Retinal pigment epithelial cell (primary cell): ENCODE data around the gene IQCF5.

Source experiments
- DNase-seq: peaks from one replicate; pipeline ENCODE4 v3.0.0-alpha.2; 2010; ENCODE audit warnings: low read depth
- H3K4me3 ChIP-seq: 2 replicates; pipeline ENCODE4 v1.5.1; 2011; ENCODE audit warnings: mild to moderate bottlenecking, low read length, control low read depth, moderate library complexity
- TF ChIP-seq, protein P1 (sequence below): conservative IDR thresholded peaks from 2 replicates; pipeline ENCODE4 v1.5.1; 2011; ENCODE audit warnings: low read depth, low read length, control low read depth, inconsistent platforms

Gene IQCF5

DNA sequence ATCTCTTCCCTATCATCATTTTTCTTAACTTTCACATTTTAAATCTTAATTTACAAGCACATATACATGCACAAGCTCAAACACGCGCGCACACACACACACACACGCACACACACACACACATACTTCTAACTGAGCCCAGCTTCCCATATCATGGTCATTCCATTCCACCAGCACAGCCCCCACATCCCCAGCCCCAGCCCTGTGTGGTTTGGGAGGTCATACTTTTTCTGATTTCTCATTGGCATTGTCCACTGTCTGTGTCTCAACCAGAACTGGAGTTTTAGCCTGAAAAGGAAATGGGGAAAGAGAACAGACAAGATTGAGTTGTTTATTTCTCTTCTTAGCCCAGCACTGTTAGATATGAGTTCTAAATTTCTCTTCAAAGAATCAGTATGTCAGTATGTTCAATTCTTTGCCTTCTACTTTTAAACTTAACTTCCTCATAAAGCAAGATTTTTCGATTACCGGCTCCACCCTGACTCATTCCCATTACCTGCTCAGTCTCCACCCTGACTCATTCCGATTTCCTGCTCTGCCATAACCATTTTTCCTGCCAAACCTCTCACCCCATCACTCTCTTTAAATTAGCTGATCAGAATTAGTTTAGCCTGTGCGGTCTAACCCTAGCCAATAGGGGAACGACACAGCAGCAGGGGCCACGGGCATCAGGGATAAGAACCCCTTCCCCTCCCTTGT lies 21.4 kb upstream of the IQCF5 start:
- DNase-seq = no peak
- TF ChIP-seq, protein P1, sequence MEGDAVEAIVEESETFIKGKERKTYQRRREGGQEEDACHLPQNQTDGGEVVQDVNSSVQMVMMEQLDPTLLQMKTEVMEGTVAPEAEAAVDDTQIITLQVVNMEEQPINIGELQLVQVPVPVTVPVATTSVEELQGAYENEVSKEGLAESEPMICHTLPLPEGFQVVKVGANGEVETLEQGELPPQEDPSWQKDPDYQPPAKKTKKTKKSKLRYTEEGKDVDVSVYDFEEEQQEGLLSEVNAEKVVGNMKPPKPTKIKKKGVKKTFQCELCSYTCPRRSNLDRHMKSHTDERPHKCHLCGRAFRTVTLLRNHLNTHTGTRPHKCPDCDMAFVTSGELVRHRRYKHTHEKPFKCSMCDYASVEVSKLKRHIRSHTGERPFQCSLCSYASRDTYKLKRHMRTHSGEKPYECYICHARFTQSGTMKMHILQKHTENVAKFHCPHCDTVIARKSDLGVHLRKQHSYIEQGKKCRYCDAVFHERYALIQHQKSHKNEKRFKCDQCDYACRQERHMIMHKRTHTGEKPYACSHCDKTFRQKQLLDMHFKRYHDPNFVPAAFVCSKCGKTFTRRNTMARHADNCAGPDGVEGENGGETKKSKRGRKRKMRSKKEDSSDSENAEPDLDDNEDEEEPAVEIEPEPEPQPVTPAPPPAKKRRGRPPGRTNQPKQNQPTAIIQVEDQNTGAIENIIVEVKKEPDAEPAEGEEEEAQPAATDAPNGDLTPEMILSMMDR = no peak

DNA sequence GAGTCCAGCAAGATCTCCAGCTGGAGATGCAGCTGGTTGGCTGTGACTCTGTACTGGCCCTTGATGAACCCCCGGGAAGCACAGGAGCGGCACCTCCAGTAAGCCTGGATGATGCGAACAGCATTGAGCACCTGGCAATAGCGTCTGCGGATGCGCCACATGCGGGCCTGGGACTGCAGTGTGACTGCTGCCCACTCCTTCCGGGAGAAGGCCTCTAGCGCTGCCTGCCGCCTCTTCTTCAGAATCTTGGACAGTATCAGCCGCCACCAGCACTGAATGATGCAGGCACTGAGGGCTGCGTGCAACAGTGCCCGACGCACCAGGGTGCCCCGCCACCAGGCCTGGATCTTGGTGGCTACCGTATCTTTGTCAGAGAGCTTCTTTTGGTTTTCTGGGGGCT lies 19.5 kb upstream of the IQCF5 start:
- TF ChIP-seq, protein P1 = no peak
- no peak overlapping the region for H3K4me3 ChIP-seq
- DNase-seq = no peak

More for the DNA sequence above, 21.4 kb upstream of the IQCF5 start:
- H3K4me3 ChIP-seq = no peak overlapping the region

DNA sequence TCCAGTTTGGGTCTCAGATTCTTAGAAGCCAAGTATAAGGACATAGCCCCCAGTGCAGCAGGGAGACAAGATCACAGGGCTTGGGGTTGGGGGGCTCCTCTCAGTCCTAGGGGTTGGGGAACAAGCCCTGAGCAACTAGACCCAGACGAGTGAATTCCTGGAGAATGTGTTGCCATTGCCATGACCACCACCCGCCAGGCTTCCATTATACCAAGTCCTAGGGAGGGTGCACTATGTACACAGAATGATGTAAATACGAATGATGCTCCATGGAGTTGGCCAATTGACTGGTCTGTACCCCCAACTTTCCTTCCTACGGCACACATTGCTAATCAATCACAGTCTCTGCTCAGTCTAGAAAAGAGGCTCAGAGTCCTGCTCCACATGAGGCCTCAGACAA lies 19.0 kb upstream of the IQCF5 start:
- no peak overlapping the region for H3K4me3 ChIP-seq
- DNase-seq = no peak
- TF ChIP-seq, protein P1 = no peak

DNA sequence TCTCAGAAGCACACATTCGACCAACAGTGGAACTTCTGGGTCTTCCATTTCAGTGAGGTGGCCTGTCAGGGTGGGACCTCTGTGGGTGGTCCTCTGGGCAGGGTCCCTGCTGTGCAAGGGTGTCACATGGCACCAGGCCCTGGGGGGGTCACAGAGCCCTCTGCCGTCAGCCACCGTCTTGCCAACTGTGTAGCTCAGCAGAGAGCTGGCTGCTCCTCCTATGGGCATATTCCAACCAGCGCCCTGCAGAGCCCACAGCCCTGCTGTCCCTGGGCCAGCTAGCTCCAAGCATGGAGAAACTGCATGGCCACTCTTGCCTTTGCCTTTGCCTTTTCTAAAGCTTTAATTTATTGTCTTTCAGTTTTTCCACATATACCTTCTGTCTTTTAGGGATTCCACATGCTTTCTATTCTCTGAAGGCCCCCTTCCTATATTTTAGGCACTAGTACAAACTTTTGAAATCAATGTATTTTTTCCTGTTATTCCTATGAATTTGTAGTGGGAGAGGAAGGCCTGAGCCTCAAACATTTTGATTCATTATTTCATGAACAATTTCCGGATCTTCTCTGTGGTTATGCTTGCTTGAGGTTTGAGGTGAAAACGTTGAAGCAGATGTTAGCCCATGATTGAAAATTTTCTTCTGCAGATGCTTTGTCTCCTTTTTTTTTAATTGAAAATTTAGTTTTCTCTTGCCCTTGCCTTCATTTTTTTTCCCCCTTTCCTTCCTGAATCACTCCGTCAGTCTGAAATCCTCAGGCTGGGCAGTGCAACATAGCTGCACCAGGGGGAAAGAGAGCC lies 16.0 kb upstream of the IQCF5 start:
- TF ChIP-seq, protein P1 = no peak
- no peak for DNase-seq
- no peak overlapping the region for H3K4me3 ChIP-seq

DNA sequence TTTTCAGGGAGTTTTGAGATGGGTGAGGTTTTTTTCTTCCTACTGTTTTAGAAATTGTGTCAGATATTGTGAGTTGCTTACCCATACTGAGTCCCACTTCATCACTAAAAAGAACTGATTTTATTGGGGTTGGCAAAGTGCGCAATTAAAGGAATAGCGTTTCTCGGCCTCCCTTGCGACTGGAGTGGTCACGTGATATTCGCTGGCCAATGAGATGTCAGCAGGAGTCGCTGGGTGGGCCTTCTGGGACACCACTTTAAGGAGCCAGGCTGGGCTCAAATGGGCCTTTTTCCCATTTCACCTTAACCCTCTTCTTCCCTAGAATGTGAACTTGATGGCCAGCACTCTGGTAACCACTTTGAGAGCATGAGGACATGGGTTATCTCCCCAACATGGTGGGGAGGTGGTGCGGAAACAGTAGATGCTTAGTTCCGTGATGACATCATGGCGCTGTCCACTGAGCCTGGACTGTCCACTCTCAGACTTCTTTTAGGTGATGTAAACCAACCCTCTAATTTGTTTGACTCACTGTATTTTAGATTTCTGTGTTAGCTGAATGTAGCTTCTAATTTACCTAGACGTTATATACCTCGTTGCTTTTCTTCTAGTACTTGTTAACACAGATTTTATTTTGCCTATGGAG lies 13.2 kb upstream of the IQCF5 start:
- DNase-seq = no peak
- TF ChIP-seq, protein P1 = no peak
- H3K4me3 ChIP-seq = no peak overlapping the region

DNA sequence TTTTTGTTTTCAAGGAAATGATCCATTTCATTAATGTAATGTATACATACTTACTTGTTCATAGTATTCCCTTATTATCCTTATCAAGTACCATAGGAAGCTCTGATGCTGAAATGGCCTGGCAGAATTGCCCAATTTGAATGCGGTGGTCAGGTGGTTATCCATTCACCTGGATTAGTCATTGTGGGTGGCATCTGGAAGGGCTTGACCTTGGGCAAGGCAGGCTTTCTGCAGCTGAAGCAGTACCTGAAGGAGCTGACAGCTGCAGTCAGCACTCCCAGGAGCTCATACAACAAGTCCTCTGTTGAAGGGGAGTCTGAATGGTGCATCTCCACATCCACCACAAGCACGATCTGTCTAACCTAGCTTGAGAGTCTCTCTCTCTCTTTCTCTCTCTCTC lies 12.2 kb upstream of the IQCF5 start:
- no peak for DNase-seq
- TF ChIP-seq, protein P1 = no peak
- no peak overlapping the region for H3K4me3 ChIP-seq
